ENCODE data around the gene SMYD3. TPM values are rescaled to one million over a fixed set of nuclear protein-coding genes. Genes with fewer than 3 reads are reported as not detected.
A peak's percentile ranks its signal among the peaks of the same experiment; 100 is the strongest.

SMYD3 gene
- total and polyA plus RNA-seq, 9 of the 15 experiments (the other 6 are each of a cell fraction or from before 2014, with no cell fraction given) = 128 to 440 (median 197) TPM

GRCh38 chr1:246106342-246106763 is 400.7 kb downstream of the SMYD3 start (continued):
- TF ChIP-seq SRSF7 (optimal IDR thresholded peaks at IDR 0.05; ENCODE audit: low read depth, low read length) (no peak), ETS2 (tag; IDR thresholded peaks at IDR 0.05; ENCODE audit: borderline replicate concordance, poor library complexity, severe bottlenecking) (no peak), ZNF12 (CRISPR knock-in tag; IDR thresholded peaks at IDR 0.05) (no peak), TEAD1 (CRISPR knock-in tag; IDR thresholded peaks at IDR 0.05) (peak in 1 of 2 experiments; percentile 61; a peak in 1 of 4 replicates), TCF15 (CRISPR knock-in tag; IDR thresholded peaks at IDR 0.05) (no peak), ZBTB2 (IDR thresholded peaks at IDR 0.05) (no peak), IRF9 (tag; IDR thresholded peaks at IDR 0.05) (no peak), ZHX1 (conservative IDR thresholded peaks at IDR 0.05; ENCODE audit: low read length) (no peak), ZNF639 (CRISPR knock-in tag; conservative IDR thresholded peaks at IDR 0.05 in 1 of 2, IDR thresholded peaks at IDR 0.05 in 1 of 2) (no peak), ZNF174 (CRISPR knock-in tag; IDR thresholded peaks at IDR 0.05) (no peak), ZNF583 (CRISPR knock-in tag; IDR thresholded peaks at IDR 0.05) (no peak), THRB (CRISPR knock-in tag; conservative IDR thresholded peaks at IDR 0.05) (no peak), ATF3 (IDR thresholded peaks at IDR 0.05) (peak; percentile 63; the same call in 1 of the 2 replicates), ATF3 (CRISPR knock-in tag; conservative IDR thresholded peaks at IDR 0.05) (peak; percentile 38; the same call in 1 of the 2 replicates), ZNF740 (CRISPR knock-in tag; IDR thresholded peaks at IDR 0.05) (no peak), ZNF740 (tag; IDR thresholded peaks at IDR 0.05) (no peak)

Measured in K562 (cell line).